Activated T-helper 2 cell treated with anti-CD3 and anti-CD28 coated beads, Interferon-gamma antibody, Interleukin-2, Interleukin-4, amounts not matched to agents 10 μg/mL and 5 μg/mL and 100 μg/mL, durations not matched to agents 14 hours and 24 hours and 36 hours (primary cell): ENCODE measurements around the gene SPG11. TPM values are rescaled to one million over a fixed set of nuclear protein-coding genes. Genes with fewer than 3 reads are reported as not detected.
A peak's percentile ranks its signal among the peaks of the same experiment; 100 is the strongest.
"Not testable (repeated sequence)": the region's sequence is repeated elsewhere in the genome, so short reads cannot be mapped to it uniquely, and the experiment has no call there.

ENCODE experiments used
- DNase-seq: peaks from one replicate; pipeline ENCODE4 v3.0.0; 2021; ENCODE audit warnings: low spot score
- H3K27ac Mint-ChIP-seq: one replicate; pipeline ENCODE4 v1.8.0; 2021; ENCODE audit warnings: mixed read lengths
- H3K27me3 Mint-ChIP-seq: one replicate; pipeline ENCODE4 v1.8.0; 2021; ENCODE audit warnings: low read depth, mixed read lengths
- H3K36me3 Mint-ChIP-seq: one replicate; pipeline ENCODE4 v1.8.0; 2021; ENCODE audit warnings: low read depth, mixed read lengths
- H3K4me1 Mint-ChIP-seq: one replicate; pipeline ENCODE4 v1.8.0; 2021; ENCODE audit warnings: low read depth, mixed read lengths
- H3K4me3 Mint-ChIP-seq: one replicate; pipeline ENCODE4 v1.8.0; 2021; ENCODE audit warnings: low read depth, mild to moderate bottlenecking, moderate library complexity, mixed read lengths
- H3K9me3 Mint-ChIP-seq: one replicate; pipeline ENCODE4 v1.8.0; 2021; ENCODE audit warnings: mixed read lengths
- intact Hi-C: fragments of 100-400 bp; cut with micrococcal nuclease; formaldehyde crosslinking; loops from one replicate; pipeline ENCODE4 v1.15.1; 2023
- total RNA-seq: library from RNA; stranded (reverse); gene quantifications from 2 replicates; pipeline ENCODE4 v1.2.3, GENCODE V29; 2022

Gene SPG11
- total RNA-seq, 1 donor from 2014 or later: 75.8 TPM

DNA sequence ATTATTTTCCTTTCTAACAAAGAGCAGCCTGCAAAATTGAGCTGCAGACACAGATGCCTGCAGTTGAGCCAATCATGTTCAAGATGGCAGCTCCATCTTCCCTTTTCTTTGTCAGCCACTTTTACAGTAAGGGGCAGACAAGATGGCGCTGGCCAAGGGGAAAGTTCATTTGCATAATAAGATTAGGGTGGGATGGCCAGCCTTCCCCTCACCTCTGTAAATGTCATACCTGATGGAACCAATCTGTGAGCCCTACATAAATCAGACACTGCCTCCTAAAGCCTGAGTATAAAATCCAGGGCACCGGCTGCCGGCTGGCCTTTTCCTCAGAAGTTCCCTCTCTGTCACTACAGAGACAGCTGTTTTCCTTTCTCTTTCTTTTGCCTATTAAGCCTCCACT, 31.8 kb upstream of the SPG11 start:
- Mint-ChIP-seq H3K27ac (no peak overlapping the region), H3K4me1 (peaks cover 11% of the 10 kb centered on the region), H3K36me3 (peaks cover 10% of the 10 kb centered on the region), H3K27me3 (peaks cover 10% of the 10 kb centered on the region), H3K4me3 (no peak overlapping the region), H3K9me3 (peaks cover 11% of the 10 kb centered on the region)
- intact Hi-C loops: no loop called here
- no peak for DNase-seq

- DNase-seq: no peak
- Mint-ChIP-seq H3K27ac (no peak overlapping the region), H3K36me3 (peaks cover 5% of the 10 kb centered on the region), H3K27me3 (peaks cover 10% of the 10 kb centered on the region), H3K9me3 (peaks cover 2% of the 10 kb centered on the region), H3K4me1 (peaks cover 11% of the 10 kb centered on the region), H3K4me3 (no peak overlapping the region)
- intact Hi-C loops: no loop called here
Observed at GRCh38 chr15:44694416-44694815, 31.0 kb upstream of the SPG11 start.

DNA sequence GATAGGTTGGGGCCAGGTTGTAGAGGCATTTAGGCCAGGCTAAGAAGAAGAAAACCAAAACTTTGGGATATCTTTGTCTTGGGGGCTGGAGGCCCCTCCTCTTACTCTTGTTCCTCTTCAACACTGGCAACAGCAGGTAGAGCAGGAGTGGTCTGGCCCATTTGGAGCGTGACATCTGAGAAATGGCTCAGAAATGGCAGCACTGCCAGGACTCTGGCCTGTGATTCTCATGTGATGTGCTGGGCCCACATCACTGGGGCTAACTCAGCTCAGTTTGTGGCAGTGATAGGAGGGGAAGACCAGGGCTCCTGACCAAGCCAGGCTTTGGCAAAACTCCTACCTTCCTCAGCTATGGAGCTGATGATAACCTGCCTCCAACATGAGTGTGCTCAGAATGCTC, 29.2 kb upstream of the SPG11 start:
- Mint-ChIP-seq H3K4me3 (no peak overlapping the region), H3K9me3 (peaks cover 7% of the 10 kb centered on the region), H3K27me3 (peaks cover 6% of the 10 kb centered on the region), H3K27ac (no peak overlapping the region), H3K4me1 (peaks cover 12% of the 10 kb centered on the region), H3K36me3 (peaks cover 12% of the 10 kb centered on the region)
- DNase-seq: no peak
- intact Hi-C loops: no loop called here

- peaks cover 18% of the 10 kb centered on the region for H3K4me1 Mint-ChIP-seq
- peaks cover 23% of the 10 kb centered on the region for H3K9me3 Mint-ChIP-seq
- H3K4me3 Mint-ChIP-seq, H3K27me3 Mint-ChIP-seq, intact Hi-C loops, DNase-seq, H3K27ac Mint-ChIP-seq: not testable (repeated sequence)
- peaks cover 27% of the 10 kb centered on the region for H3K36me3 Mint-ChIP-seq
Observed at GRCh38 chr15:44690245-44690644, 26.8 kb upstream of the SPG11 start.

DNA sequence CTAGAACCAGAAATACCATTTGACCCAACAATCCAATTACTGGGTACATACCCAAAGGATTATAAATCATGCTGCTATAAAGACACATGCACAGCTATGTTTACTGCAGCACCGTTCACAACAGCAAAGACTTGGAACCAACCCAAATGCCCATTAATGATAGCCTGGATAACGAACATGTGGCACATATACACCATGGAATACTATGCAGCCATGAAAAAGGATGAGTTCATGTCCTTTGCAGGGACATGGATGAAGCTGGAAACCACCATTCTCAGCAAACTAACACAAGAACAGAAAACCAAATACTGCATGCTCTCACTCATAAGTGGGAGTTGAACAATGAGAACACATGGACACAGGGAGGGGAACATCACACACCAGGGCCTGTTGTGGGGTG, 25.9 kb upstream of the SPG11 start:
- DNase-seq, H3K27ac Mint-ChIP-seq, H3K4me3 Mint-ChIP-seq, intact Hi-C loops, H3K27me3 Mint-ChIP-seq: not testable (repeated sequence)
- peaks cover 27% of the 10 kb centered on the region for H3K9me3 Mint-ChIP-seq
- H3K36me3 Mint-ChIP-seq: peaks cover 35% of the 10 kb centered on the region
- peaks cover 18% of the 10 kb centered on the region for H3K4me1 Mint-ChIP-seq

DNA sequence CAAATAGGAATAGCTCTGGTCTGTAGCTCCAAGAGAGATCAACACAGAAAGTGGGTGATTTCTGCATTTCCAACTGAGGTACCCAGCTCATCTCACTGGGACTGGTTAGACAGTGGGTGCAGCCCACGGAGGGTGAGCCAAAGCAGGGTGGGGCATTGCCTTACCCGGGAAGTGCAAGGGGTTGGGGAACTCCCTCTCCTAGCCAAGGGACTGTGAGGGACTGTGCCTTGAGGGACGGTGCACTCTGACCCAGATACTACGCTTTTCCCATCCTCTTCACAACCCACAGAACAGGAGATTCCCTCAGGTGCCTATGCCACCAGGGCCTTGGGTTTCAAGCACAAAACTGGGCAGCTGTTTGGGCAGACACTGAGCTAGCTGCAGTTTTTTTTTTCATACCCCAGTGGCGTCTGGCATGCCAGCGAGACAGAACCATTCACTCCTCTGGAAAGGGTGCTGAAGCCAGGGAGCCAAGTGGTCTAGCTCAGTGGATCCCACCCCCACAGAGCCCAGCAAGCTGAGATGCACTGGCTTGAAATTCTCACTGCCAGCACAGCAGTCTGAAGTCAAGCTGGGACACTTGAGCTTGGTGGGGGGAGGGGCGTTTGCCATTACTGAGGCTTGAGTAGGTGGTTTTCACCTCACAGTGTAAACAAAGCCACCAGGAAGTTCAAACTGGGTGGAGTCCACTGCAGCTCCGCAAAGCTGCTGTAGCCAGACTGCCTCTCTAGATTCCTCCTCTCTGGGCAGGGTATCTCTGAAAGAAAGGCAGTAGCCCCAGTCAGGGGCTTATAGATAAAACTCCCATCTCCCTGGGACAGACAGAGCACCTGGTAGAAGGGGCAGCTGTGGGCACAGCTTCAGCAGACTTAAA, 19.6 kb upstream of the SPG11 start:
- intact Hi-C loops: loop anchor here (2.0 kb wide), 2 partner anchors 16 to 18 kb away; no protein-coding TSS in a partner anchor
- peak overlapping the region; percentile 60 for H3K4me3 Mint-ChIP-seq
- H3K9me3 Mint-ChIP-seq: peaks cover 24% of the 10 kb centered on the region
- H3K27ac Mint-ChIP-seq: peak overlapping the region; percentile 87
- not testable (repeated sequence) for H3K27me3 Mint-ChIP-seq
- H3K36me3 Mint-ChIP-seq: peaks cover 36% of the 10 kb centered on the region
- DNase-seq: peak; percentile 80
- peaks cover 64% of the 10 kb centered on the region for H3K4me1 Mint-ChIP-seq

DNA sequence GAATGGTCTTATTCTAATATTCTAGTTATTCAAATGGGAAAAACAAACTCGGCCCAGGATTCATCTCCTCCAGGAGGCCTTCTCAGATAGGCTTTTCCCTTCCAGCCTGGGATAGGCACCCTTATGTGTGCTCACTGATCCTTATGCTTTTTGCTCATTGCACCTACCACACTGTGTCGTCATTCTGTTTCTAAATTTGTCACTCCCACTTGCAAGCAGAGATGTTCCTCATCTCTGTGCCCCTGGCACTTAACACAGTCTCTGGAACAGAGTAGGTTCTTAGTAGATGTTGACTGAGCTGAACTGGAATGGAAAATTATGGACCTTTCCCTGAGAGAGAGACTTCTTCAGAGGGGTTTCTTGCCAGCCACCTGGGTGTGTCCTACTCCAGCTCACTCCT, 18.7 kb upstream of the SPG11 start:
- no peak for DNase-seq
- H3K4me1 Mint-ChIP-seq: peaks cover 67% of the 10 kb centered on the region
- intact Hi-C loops: loop anchor here (2.0 kb wide), 2 partner anchors 15 to 19 kb away; no protein-coding TSS in a partner anchor

GRCh38 chr15:44676676-44677075, 13.2 kb upstream of the SPG11 start:
- Mint-ChIP-seq H3K9me3 (no peaks in the 10 kb centered on the region), H3K4me1 (peaks cover 60% of the 10 kb centered on the region), H3K36me3 (peaks cover 3% of the 10 kb centered on the region), H3K27ac (peak overlapping the region; percentile 95), H3K4me3 (peak overlapping the region; percentile 72), H3K27me3 (no peaks in the 10 kb centered on the region)
- intact Hi-C loops: loop anchor here (1.0 to 2.0 kb wide), 3 partner anchors 13 to 52 kb away; partner anchors contain the start of genes B2M, PATL2 and SPG11
- no peak for DNase-seq

More for the DNA sequence above, 18.7 kb upstream of the SPG11 start:
- Mint-ChIP-seq H3K27ac (peak overlapping the region; percentile 87), H3K36me3 (peaks cover 30% of the 10 kb centered on the region), H3K4me3 (peak overlapping the region; percentile 60), H3K27me3 (no peaks in the 10 kb centered on the region), H3K9me3 (peaks cover 18% of the 10 kb centered on the region)

DNA sequence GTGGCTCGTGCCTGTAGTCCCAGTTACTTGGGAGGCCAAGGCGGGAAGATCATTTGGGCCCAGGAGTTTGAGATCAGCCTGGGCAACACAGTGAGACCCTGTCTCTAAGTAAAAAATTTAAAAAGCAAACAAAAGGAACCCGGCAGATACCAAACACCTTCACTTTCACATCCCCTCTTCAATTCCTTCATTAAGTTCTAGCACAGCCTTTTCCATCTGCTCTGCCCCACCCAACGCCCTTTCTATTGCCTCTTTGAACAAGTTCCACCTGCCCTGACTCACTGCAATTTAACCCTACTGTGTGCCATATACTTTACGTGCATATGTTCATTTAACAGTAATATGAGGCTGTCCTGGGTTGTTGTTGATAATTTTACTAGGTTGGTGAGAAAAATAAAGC, 12.4 kb upstream of the SPG11 start:
- no peaks in the 10 kb centered on the region for H3K9me3 Mint-ChIP-seq
- peaks cover 62% of the 10 kb centered on the region for H3K4me1 Mint-ChIP-seq
- peak overlapping the region; percentile 35 for H3K4me3 Mint-ChIP-seq
- H3K27me3 Mint-ChIP-seq: no peaks in the 10 kb centered on the region
- H3K27ac Mint-ChIP-seq: peak overlapping the region; percentile 95
- intact Hi-C loops: loop anchor here (2.0 kb wide), 2 partner anchors 35 to 53 kb away; partner anchors contain the start of genes B2M and PATL2
- no peak for DNase-seq
- H3K36me3 Mint-ChIP-seq: peaks cover 3% of the 10 kb centered on the region

GRCh38 chr15:44673639-44674038, 10.2 kb upstream of the SPG11 start:
- Mint-ChIP-seq H3K27ac (no peak overlapping the region), H3K27me3 (no peaks in the 10 kb centered on the region), H3K4me1 (peaks cover 64% of the 10 kb centered on the region), H3K9me3 (no peaks in the 10 kb centered on the region), H3K36me3 (no peaks in the 10 kb centered on the region), H3K4me3 (no peak overlapping the region)
- intact Hi-C loops: no loop called here
- no peak for DNase-seq

DNA sequence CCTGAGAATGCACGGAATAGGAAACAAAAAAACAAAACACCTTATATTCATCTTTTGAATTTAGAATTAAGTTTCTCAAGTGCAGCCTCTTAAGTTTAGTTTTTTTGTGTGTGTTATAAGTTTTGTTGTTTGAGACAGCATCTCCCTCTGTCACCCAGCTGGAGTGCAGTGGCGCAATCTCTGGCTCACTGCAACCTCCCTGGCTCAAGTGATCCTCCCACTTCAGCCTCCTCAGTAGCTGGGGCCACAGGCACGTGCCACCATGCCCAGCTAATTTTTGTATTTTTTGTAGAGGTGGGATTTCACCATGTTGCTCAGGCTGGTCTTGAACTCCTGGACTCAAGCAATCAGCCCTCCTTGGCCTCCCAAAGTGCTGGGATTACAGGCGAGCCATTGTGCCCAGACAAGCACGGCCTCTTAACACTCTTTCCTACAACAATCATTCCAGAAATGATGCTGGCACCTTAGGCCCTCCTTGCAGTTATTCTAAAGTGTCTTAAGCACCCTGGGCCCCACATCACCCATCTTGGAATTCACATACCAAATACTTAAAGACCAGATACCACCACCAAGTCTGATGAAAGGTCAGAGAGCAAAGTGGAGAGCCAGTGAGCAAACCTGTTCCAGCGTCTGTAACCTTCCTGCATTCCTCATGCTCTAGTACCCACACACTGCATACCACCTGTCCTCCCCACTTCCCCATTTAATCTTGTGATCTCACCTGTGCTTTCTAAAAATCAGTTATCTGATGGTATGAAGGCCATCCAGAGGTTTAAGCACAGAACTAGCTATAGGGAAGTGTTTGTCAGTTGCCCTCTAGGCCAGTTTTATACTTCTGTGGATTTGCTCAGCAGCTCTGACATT, 6.9 kb upstream of the SPG11 start:
- intact Hi-C loops: no loop called here
- Mint-ChIP-seq H3K27me3 (no peaks in the 10 kb centered on the region), H3K4me3 (no peak overlapping the region), H3K27ac (peak overlapping the region; percentile 45), H3K9me3 (no peaks in the 10 kb centered on the region), H3K4me1 (peaks cover 57% of the 10 kb centered on the region), H3K36me3 (no peaks in the 10 kb centered on the region)
- DNase-seq: no peak

DNA sequence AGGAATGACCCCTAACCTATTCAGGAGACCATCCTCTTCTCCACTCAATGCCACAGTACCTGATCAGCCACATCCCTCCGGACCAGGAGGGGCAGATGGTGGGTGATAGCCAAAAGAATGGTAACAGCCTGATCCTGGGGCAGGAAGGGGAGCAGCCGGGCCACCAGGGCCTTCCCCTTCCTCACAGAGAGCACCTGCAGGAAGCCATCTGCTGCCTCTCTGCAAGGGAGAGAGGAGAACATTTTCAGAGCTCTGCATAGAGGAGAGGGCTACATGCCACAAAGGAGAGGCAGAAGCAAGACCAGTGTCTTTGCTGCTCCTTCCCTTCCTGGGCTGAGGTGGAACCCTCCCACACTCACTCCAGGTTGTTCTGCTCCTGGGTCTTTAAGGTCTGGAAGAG, 5.5 kb upstream of the SPG11 start:
- Mint-ChIP-seq H3K9me3 (no peaks in the 10 kb centered on the region), H3K4me3 (no peak overlapping the region), H3K27ac (no peak overlapping the region), H3K4me1 (peaks cover 59% of the 10 kb centered on the region), H3K36me3 (no peaks in the 10 kb centered on the region), H3K27me3 (no peaks in the 10 kb centered on the region)
- no peak for DNase-seq
- intact Hi-C loops: no loop called here
